Stomach (tissue), 9 donors: ENCODE measurements around the gene C1orf167. TPM values are rescaled to one million over a fixed set of nuclear protein-coding genes. Genes with fewer than 3 reads are reported as not detected.
A peak's percentile ranks its signal among the peaks of the same experiment; 100 is the strongest.

ENCODE experiments used
- DNase-seq, 2 donors: peaks; one replicate each; pipeline versions ENCODE4 v3.0.0 to v3.0.0-alpha.2; 2013 to 2019
- H3K27ac ChIP-seq, 5 donors: fragments of 200-600 bp in 4 of 5; sonication (generic) in 4 of 5; one replicate each; pipeline ENCODE4 v1.5.1; 2013 to 2019; ENCODE audit warnings: mild to moderate bottlenecking in 1 of 5, moderate library complexity in 1 of 5
- H3K27me3 ChIP-seq, 3 donors: fragments of 200-600 bp; sonication (generic); one replicate each; pipeline ENCODE4 v1.5.1; 2017 to 2019; ENCODE audit warnings: mixed run types in 1 of 3
- H3K36me3 ChIP-seq, 4 donors: fragments of 200-600 bp; sonication (generic); 1 replicate in 3 of 4; 2 replicates in 1 of 4; pipeline ENCODE4 v1.5.1; 2016 to 2019
- H3K4me1 ChIP-seq, 4 donors: fragments of 200-600 bp; sonication (generic); one replicate each; pipeline ENCODE4 v1.5.1; 2016 to 2019
- H3K4me3 ChIP-seq, 4 donors: fragments of 200-600 bp; sonication (generic) in 3 of 4; one replicate each; pipeline ENCODE4 v1.5.1; 2016 to 2019; ENCODE audit warnings: mild to moderate bottlenecking in 1 of 4
- H3K9me3 ChIP-seq, 4 donors: fragments of 200-600 bp; sonication (generic); one replicate each; pipeline ENCODE4 v1.5.1; 2016 to 2019
- EP300 ChIP-seq: sonication (generic); formaldehyde crosslinking; IDR thresholded peaks from one replicate; pipeline ENCODE4 v1.6.1; 2017; ENCODE audit warnings: antibody characterized with exemption
- POLR2A ChIP-seq, 4 donors: fragments of 450-650 bp; IDR thresholded peaks; one replicate each; pipeline ENCODE4 v1.6.1; 2016; ENCODE audit warnings: antibody characterized with exemption in 4 of 4, control low read depth in 2 of 4, mild to moderate bottlenecking in 1 of 4, moderate library complexity in 1 of 4
- POLR2AphosphoS5 ChIP-seq, 3 donors: sonication (generic); formaldehyde crosslinking; IDR thresholded peaks; one replicate each; pipeline ENCODE4 v1.6.1; 2016; ENCODE audit warnings: antibody characterized with exemption in 3 of 3
- WGBS, 5 donors: extraction: QIAGEN DNeasy Blood & Tissue Kit in 3 of 5; methylation state at CpG; one replicate each; pipeline versions ENCODE4 v1.1.5 to v1.1.7; 2013 to 2018; 5-methylcytosine and 5-hydroxymethylcytosine counted together
- intact Hi-C: fragments of 100-400 bp; cut with DNase I; formaldehyde crosslinking; loops from one replicate; pipeline ENCODE4 v1.15.1; 2023; ENCODE audit warnings: low total_unique reads
- polyA plus RNA-seq, 3 donors: library from polyadenylated mRNA; stranded (reverse); fragments of 200-250 nt; gene quantifications; one replicate each; pipeline ENCODE4 v1.2.3, GENCODE V29; 2013
- total RNA-seq, 5 donors: library from RNA; depleted of rRNA; stranded (reverse); fragments of >200 nt; gene quantifications; one replicate each; pipeline versions ENCODE4 v1.1.0 to v1.2.3, GENCODE V29; 2014 to 2016
- TF ChIP-seq, protein P1 (sequence below), 7 experiments: fragments of 450-650 bp in 4 of 7; fragments of 200-600 bp in 3 of 7; sonication (generic) in 3 of 7; IDR thresholded peaks; one replicate each; pipeline ENCODE4 v1.5.1; 2016 to 2019; ENCODE audit warnings: antibody characterized with exemption in 7 of 7, control low read depth in 2 of 7, mild to moderate bottlenecking in 1 of 7
- donor health status: healthy with polysubstance abuse.
- donor health status: Bipolar disorder and iron deficiency.
- donor health status: healthy.

C1orf167 gene
- total and polyA plus RNA-seq, 8 donors, result 1.6 to 4.7 (median 2.0) TPM; not detected in 5

- WGBS, 5 donors, result 71 to 93% (median 86%) methylated on average over 7 to 11 of the region's 11 CpGs
- Histone ChIP-seq H3K4me3 (peak overlapping the region in 1 of 4 donors; percentile 9), H3K4me1 (peaks cover 41 to 54% (median 42%) of the 10 kb centered on the region in 4 donors), H3K27ac (peak overlapping the region in 4 of 5 donors; percentile 17 to 85 (median 50)), H3K9me3 (no peaks in the 10 kb centered on the region), H3K36me3 (no peaks in the 10 kb centered on the region), H3K27me3 (no peaks in the 10 kb centered on the region)
- intact Hi-C loops, result no loop called here
- TF ChIP-seq, protein P1, sequence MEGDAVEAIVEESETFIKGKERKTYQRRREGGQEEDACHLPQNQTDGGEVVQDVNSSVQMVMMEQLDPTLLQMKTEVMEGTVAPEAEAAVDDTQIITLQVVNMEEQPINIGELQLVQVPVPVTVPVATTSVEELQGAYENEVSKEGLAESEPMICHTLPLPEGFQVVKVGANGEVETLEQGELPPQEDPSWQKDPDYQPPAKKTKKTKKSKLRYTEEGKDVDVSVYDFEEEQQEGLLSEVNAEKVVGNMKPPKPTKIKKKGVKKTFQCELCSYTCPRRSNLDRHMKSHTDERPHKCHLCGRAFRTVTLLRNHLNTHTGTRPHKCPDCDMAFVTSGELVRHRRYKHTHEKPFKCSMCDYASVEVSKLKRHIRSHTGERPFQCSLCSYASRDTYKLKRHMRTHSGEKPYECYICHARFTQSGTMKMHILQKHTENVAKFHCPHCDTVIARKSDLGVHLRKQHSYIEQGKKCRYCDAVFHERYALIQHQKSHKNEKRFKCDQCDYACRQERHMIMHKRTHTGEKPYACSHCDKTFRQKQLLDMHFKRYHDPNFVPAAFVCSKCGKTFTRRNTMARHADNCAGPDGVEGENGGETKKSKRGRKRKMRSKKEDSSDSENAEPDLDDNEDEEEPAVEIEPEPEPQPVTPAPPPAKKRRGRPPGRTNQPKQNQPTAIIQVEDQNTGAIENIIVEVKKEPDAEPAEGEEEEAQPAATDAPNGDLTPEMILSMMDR (IDR thresholded peaks at IDR 0.05), result no peak
- TF ChIP-seq EP300 (no peak), POLR2A (IDR thresholded peaks at IDR 0.05) (no peak), POLR2AphosphoS5 (IDR thresholded peaks at IDR 0.05) (no peak)
- DNase-seq, result no peak
These were observed 32.9 kb upstream of the C1orf167 start for GRCh38 chr1:11729155-11729497.

GRCh38 chr1:11729498-11730428, 32.2 kb upstream of the C1orf167 start:
- TF ChIP-seq POLR2AphosphoS5 (IDR thresholded peaks at IDR 0.05), result no peak
- TF ChIP-seq POLR2A (IDR thresholded peaks at IDR 0.05), result no peak
- TF ChIP-seq, protein P1 (IDR thresholded peaks at IDR 0.05), result no peak
- TF ChIP-seq EP300, result no peak
- H3K36me3 ChIP-seq, result no peaks in the 10 kb centered on the region
- DNase-seq, result no peak
- 45 to 57% (median 49%) methylated on average over 26 of the region's 26 CpGs for WGBS, 5 donors
- intact Hi-C loops, result loop anchor here (10.0 kb wide), 1 partner anchor 65 kb away; no protein-coding TSS in a partner anchor
- H3K27ac ChIP-seq, result peak overlapping the region in 4 of 5 donors; percentile 17 to 85 (median 50)
- H3K9me3 ChIP-seq, result no peaks in the 10 kb centered on the region
- peak overlapping the region in 1 of 4 donors; percentile 9 for H3K4me3 ChIP-seq
- peaks cover 41 to 54% (median 42%) of the 10 kb centered on the region in 4 donors for H3K4me1 ChIP-seq
- H3K27me3 ChIP-seq, result no peaks in the 10 kb centered on the region

- peak overlapping the region in 4 of 5 donors; percentile 76 to 85 (median 83) for H3K27ac ChIP-seq
- peak in 2 of 3 donors; percentile 35 to 37 for TF ChIP-seq POLR2AphosphoS5 (IDR thresholded peaks at IDR 0.05)
- TF ChIP-seq, protein P1 (IDR thresholded peaks at IDR 0.05), result no peak
- H3K4me3 ChIP-seq, result no peak overlapping the region
- intact Hi-C loops, result loop anchor here (10.0 kb wide), 1 partner anchor 64 kb away; no protein-coding TSS in a partner anchor
- H3K36me3 ChIP-seq, result no peaks in the 10 kb centered on the region
- peaks cover 43 to 55% (median 46%) of the 10 kb centered on the region in 4 donors for H3K4me1 ChIP-seq
- no peaks in the 10 kb centered on the region for H3K27me3 ChIP-seq
- H3K9me3 ChIP-seq, result no peaks in the 10 kb centered on the region
- DNase-seq, result peak in 1 of 2 donors; percentile 68
- 53 to 68% (median 57%) methylated on average over 5 of the region's 5 CpGs for WGBS, 5 donors
These were observed 31.5 kb upstream of the C1orf167 start for GRCh38 chr1:11730429-11730891.

- Histone ChIP-seq H3K9me3 (no peaks in the 10 kb centered on the region), H3K27ac (peak overlapping the region; percentile 68 to 85 (median 82)), H3K4me3 (peak overlapping the region; percentile 28 to 40 (median 37)), H3K36me3 (no peaks in the 10 kb centered on the region), H3K4me1 (peaks cover 51 to 64% (median 54%) of the 10 kb centered on the region in 4 donors), H3K27me3 (no peaks in the 10 kb centered on the region)
- intact Hi-C loops, result loop anchor here (10.0 kb wide), 1 partner anchor 63 kb away; no protein-coding TSS in a partner anchor
- WGBS, 5 donors, result 6 to 25% (median 22%) methylated on average over 16 to 17 of the region's 17 CpGs
- peak in 2 of 3 donors; percentile 4 to 26 for TF ChIP-seq POLR2AphosphoS5 (IDR thresholded peaks at IDR 0.05)
- TF ChIP-seq, protein P1 (IDR thresholded peaks at IDR 0.05), result no peak
- peak; percentile 39 to 91 for DNase-seq
These were observed 30.2 kb upstream of the C1orf167 start for GRCh38 chr1:11731691-11732283.
